GM19455 (cell line): ENCODE measurements around the gene SPATA31D1.
"Not testable (repeated sequence)": the region's sequence is repeated elsewhere in the genome, so short reads cannot be mapped to it uniquely, and the experiment has no call there.

Experiments
- ATAC-seq: cut with Tn5 transposase; IDR thresholded peaks from one replicate; pipeline ENCODE4 v1.9.1; 2021; ENCODE audit not compliant: unreplicated experiment

SPATA31D1 gene

DNA sequence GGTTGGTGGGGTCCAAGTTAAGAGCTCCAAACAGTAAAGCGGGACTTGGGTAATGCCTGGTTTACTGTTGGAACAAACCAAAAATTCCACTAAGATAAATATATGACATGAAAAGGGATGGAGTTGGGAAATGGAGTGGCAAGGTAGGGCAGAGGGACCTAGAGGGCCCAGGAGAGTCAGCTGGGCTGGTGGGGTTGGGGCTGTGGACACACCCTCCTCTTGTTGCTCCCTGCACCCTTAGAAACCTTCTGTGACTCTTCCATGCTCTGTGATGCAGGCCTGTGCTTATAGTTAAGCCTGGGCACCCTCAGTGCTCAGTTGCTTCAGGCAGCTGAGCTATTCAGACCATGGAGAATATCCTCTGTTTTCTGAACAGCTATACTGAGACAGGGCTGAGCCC, at the start of gene SPATA31D1:
SPATA31D1 (plus strand) TSS at position 301 of the 400 bp plus-strand sequence; CDS start at position 348, 47 bp downstream.
- not testable (repeated sequence) for ATAC-seq

DNA sequence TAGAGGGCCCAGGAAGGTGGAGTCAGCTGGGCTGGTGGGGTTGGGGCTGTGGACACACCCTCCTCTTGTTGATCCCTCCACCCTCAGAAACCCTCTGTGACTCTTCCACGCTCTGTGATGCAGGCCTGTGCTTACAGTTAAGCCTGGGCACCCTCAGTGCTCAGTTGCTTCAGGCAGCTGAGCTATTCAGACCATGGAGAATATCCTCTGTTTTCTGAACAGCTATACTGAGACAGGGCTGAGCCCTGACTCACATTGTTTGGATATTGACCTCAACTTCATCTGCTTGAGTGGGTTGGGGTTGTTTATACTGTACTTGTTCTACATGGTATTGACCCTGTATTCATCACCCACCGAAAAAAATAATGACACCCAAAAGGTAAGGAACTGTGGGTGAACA, 45.2 kb upstream of the SPATA31D1 start, which contains the start of gene SPATA31D3:
SPATA31D3 (plus strand) TSS at position 108 of the 400 bp plus-strand sequence; CDS start at position 194, 86 bp downstream.
- ATAC-seq = not testable (repeated sequence)

DNA sequence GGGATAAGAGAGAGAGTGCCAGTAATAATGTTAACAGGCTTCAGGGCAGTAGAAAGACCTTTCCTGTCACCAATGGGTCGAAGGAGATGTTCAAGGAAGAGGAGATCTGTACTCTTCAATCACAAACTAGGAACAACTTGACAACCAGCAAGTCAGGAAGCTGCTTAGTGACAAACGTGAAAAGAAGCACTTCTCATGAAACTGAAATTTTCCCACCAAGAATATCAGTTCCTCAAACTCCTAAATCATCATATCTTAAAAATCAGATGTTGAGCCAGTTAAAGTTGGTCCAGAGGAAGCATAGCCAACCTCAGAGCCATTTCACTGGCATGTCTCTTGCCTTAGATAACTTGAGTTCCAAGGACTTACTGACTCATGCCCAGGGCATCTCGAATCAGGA, 39.9 kb upstream of the SPATA31D1 start:
- not testable (repeated sequence) for ATAC-seq

DNA sequence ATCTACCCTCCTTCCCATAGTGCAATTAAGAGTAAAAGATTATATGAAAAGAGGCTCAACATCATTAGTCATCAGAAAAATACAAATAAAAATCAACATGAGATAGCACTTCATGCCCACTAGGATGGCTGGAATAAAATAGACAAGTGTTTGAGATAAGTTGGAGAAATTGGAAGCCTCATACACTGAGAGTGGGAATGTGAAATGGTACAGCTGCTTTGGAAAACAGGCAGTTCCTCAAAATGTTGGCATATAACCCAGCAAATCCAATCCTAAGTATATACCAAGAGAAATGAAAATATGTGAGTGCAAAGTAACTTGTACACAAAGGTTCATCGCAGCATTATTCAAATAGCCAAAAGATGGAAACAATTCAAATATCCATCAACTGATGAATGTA, 35.5 kb upstream of the SPATA31D1 start:
- no peak for ATAC-seq

DNA sequence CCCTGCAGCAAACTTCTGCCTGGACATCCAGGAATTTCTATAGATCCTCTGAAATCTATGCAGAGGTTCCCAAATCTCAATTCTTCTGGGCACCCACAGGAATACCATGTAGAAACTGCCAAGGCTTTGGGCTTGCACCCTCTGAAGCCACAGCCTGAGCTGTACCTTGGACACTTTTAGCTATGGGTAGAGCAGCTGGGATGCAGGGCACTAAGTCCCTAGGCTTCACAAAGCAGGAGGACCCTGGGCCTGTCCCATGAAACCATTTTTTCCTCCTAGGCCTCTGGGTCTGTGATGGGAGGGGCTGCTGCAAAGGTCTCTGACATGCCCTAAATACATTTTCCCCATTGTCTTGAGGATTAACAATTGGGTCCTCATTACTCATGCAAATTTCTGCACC, 32.9 kb upstream of the SPATA31D1 start:
- ATAC-seq = no peak

DNA sequence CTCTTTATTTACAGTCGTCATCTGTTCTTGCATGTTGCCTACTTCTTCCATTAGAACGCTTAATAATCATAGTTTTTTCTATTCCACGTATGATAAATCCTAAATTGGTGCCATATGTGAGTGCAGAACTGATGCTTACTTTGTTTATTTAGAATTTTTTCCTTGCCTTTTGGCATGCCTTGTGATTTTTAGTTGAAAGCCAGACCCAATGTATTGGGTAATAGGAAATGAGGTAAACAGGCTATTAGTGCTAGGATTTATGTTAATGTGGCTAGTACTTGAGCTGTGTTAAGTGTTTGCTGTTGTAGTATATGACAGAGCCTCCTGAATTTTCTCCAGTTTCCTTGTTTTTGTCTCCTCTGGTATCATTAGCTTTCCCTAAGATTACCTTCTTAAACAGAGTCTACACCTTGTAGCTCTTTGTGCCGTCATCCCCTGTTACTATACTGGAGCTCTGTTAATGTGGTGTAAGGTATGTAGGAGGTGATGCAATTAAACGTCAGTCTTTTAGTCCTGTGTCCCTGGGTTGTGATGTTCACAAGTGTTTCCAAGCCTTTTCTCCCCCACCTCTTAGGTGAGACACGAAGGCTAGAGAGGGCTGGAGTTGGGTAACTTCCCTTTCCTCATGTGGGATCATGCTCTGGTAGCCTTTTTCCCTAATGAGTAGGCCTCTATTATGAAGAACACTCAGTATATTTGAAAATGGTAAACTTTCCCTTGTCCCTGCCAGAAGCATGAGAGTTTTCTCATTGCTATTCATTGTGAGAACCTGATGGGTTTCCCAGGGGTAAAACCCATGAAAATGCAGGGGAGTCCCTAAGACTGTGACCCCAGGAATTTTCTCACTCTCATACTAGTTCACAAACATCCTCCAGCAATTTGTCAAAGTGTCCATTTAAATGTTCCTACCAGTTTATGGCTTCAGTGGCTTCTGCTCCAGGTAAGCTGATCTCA, 24.1 kb upstream of the SPATA31D1 start:
- ATAC-seq = no peak

DNA sequence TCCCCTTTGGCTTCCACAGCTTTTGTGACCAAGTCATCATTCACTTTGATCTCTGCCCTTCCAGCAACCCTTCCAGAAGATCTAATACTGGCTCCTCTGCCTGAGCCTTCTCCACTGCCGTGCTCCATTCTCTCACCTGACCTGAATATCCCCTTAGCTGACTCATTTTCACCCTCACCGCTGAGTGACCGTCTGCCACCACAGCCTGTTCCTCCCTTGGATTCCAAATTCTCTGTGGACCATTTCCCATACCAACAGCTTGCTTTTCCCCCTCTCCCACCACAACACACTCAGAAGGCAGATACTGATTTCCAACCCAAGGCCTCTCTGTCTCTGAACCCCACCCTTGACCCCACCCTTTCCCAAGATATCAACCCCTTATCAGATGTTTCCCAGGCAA, 20.5 kb upstream of the SPATA31D1 start:
- ATAC-seq = no peak

DNA sequence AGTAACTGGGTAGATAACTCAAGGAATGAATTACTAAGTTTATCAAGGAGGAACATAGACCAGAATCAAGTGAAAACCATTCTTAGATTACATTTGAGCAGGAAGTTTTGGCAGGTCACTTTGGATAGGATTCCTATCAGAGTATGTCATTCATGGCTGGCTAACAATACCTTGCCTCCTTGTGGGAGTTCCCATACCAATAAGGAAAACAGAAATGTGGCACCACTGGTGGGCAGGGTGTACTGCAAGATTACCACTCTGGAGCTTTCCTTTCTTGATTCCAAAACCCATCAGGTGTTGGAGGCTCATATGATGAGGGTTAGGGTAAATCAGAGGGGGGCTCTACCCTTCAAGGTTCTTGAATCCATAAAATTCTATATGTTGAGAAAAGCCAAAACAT, 18.6 kb upstream of the SPATA31D1 start:
- no peak for ATAC-seq

DNA sequence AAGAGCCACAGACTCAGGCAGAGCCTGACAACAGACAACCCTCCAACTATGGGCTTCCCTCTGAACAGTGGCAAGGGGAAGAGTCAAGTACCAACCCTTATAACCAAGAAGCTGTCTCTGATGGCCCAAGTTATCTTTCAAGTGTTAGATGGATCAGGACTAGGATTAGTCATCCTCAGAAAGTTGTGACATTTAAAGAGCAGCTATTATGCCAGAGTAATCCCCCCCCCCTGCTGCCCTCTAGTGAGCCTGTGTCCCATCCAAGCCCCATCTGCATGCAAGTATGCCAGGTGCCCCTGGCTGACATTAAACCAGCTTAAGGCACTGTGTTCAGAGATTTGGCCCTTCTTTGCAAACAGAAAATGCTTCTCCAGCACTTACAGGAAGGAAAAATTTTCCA, 16.8 kb upstream of the SPATA31D1 start:
- ATAC-seq = no peak

DNA sequence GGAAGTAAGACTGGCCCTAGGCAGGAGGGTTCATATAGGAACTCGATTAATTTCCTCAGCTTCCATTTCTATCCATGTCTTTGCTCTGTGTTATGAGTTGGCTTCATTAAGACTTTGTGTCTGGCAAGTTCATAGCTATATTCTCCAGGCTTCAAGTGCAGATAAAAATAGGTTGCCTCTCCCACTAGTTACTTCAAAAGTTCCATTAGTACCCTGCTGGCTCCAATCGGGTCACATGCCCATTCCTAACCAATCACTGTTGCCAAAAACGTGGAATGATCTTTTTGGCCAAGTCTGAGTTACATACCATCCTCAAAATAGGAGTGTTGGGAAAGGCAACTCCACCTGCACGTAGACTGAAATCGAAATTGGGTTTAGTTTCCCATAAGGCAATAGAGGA, 13.8 kb upstream of the SPATA31D1 start:
- no peak for ATAC-seq

DNA sequence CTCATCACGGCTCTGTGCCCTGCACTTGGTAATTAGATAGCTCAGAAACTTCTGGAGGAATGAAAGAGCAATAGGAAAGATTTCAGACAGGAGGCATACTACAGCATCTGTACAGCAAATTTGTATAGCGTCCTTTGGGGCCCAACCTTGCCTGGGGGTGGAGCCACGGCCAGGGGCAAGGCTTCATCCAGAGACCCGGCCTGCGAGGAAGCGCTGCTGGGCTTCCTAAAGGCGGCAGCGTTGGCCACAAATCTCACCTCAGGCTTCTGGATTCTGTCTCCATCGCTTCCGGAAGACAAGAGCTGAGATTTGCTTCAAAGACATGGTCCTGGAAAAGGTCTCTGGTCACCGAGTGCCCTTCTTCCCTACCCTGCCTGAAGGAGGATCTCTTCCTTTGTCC, 12.2 kb upstream of the SPATA31D1 start:
- ATAC-seq = no peak

DNA sequence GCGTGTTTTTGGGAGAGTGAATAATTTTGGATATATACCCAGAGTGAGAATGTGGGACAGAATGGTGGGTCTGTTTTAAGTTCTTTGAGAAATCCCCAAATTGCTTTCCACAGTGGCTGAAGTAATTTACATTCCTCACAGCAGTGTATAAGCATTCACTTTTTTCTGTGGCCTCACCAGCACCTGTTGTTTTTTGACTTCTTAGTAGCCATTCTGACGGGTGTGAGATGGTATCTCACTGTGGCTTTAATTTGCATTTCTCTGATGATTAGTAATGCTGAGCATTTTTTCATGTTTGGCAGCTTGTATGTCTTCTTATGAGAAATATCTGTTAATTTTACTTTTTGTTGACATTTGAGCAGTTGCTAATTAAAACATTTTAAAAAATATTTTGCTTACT, 9.4 kb upstream of the SPATA31D1 start:
- peak; percentile 82 for ATAC-seq

DNA sequence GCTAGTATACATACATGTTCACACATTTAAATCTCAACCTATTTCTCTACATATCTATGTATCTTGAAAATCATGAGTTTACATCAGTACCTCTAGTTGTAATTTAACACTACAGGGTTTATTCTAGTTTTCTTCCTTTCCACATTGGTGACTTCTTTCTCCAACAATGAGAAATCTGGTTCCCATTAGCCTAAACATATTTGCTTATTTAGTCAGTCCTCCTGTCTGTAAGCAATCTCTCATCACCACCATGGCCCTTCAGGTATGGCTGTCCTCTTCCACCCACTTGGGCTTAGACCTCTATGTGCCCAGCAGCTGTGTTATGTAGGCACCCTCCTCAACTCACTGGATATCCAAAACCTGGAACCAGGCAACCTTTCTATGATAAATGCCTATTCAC, 8.0 kb upstream of the SPATA31D1 start:
- no peak for ATAC-seq

DNA sequence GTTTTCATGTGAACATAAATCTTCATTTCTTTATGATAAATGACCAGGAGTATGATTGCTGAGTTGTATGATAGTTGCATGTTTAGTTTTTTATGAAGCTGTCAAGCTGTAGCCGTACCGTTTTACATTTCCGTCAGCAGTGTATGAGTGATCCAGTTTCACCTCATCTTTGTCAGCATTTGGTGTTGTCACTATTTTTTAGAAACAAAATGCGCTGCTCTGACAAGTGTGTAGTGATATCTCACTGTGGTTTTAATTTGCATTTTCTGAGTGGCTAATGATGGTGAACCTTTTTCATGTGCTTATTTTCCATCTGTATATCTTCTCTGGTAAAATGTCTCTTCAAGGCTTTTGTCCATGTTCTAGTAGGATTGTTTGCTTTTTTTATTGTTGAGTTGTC, 6.7 kb upstream of the SPATA31D1 start:
- ATAC-seq = no peak

DNA sequence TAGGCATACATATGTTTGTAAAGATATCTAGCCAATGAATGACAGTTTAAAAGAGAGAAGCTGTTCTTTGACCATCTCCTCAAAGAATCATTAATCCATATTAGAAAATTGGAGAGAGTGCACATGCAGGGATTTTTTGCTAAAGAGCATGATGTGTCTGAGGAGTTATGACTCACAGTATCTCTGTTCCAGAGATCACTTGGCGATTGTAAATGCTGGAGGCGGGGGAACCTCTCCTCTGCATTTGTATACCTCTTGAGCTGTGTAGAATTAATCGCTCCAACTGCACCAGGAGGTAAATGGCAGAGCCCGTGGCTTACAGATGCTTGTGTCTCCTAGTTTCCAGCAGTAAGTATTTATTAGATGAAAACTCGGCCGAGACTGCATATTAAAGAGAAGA, 3.6 kb upstream of the SPATA31D1 start:
- no peak for ATAC-seq

DNA sequence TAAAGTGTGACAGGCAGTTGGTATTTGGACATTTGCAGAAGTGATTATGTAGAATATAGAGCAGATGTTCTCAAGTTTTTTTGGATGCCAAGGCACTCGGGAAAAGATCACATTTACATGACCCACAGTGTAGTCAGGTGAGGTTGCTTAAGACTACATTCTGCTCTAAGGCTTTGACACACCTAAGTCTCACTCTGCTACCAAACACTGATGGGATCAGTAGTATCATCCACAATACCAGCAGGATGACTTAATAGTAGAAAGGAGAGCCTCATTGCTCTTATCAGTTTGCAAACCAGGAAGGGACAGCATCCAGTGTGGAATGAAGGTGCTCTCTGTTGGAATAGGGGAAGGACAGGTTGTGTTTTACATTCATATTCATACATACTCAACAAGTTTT, 2.5 kb upstream of the SPATA31D1 start:
- ATAC-seq = no peak

DNA sequence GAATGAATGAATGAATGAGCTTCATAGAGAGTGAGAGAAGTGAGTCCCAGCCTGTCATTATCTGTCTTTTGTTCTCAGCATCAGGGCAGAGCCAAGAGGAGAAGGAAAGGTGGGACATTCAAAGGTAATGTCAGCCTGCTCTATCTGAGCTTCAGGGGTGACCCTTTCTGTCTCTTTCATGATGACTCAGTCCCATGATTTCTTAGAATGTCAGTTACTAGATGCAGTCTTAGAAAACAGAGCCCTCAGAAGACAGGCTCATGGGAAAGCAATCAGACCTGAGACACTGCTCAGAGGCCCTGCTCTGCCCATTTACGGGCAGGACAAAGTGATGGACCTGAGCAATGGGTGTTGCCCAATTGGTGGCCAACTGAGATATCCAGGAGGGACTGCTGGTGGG, 1.1 kb downstream of the SPATA31D1 start:
- ATAC-seq = no peak

DNA sequence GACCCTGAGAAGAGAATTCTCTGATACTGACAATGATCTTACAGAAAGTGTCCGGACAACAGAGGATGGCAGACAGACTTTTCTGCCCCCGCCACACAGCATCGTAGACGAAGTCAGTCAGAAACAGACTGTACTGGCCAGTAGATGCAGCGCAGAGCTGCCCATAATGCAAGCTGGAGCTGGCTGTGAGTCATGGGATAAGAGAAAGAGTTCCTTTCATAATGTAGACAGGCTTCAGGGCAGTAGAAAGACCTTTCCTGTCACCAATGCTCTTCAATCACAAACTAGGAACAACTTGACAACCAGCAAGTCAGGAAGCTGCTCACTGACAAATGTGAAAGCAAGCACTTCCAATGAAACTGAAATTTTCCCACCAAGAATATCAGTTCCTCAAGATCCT, 5.1 kb downstream of the SPATA31D1 start:
- ATAC-seq = no peak

DNA sequence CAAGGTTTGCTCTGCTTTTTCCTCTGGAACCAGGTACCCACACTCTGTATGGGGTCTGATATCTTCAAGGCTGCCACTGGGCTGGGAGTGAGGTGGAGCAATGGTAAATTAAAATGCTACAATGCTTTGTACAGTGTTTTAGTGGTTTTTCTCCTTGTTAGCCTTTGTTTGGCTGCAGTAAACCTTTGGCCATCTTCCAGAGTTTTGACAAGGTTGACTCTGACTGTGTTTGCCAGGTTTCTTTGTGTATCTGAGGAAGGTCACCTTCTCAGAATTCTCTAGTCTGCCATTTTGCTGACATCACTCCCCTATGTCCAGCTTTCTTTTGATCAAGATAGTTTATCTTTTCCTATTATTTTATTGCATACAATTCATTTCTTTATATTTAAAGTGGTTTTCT, 11.2 kb downstream of the SPATA31D1 start:
- no peak for ATAC-seq

DNA sequence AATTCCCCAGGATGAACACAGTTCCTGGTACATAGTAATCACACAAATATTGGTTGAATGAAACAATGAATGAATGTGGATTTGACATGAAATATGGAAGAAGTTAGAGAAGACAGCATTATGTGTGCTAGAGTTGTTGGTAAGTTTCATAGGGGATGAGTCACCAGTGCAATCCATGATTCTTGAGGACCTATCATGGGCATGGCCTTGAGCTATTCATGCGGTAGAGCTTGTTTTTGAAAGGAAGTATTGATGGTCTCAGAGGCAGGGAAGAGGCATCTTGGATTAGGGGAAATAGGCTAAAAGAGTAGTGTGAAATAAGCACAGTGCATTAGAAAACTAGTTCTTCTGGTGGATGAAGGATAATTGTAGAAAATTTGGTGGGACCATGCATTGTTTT, 22.1 kb downstream of the SPATA31D1 start:
- ATAC-seq = no peak

DNA sequence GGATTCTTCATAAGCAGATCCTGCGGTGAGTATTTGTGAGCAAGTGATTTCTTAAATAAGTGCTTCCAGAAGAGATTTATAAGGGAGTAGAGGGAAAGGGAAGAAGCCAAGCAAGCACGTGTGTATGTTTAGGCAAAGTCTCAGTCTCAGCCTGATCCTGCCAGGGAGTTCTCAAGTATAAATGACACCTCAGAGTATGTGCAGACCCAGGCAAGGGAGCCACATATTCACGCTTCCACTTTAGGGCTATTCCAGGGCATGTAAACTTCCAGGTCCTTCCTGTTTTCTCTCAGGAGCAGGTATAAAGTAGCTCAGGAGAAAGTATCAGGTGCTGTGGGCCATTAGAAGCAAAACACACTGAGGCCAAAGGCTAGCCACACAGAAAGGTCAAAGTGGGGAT, 22.6 kb downstream of the SPATA31D1 start:
- ATAC-seq = no peak

DNA sequence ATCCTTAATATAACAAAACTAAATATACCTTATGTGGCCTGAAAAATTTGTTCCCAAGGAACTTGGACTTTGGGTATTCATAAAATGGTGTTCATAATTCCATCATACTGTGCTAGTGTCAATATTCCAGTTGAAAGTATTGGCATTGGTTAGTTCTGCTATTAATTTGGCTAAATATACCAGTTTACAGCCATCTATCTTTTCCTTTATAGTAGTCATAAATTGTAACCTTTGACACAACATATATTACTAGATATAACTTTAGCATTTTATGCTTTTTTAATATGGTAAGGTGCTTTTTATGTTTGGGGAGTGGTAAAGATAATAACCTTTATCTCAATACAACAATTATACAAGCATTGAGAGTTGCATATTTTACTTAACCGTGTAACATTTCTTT, 23.7 kb downstream of the SPATA31D1 start:
- ATAC-seq = no peak

DNA sequence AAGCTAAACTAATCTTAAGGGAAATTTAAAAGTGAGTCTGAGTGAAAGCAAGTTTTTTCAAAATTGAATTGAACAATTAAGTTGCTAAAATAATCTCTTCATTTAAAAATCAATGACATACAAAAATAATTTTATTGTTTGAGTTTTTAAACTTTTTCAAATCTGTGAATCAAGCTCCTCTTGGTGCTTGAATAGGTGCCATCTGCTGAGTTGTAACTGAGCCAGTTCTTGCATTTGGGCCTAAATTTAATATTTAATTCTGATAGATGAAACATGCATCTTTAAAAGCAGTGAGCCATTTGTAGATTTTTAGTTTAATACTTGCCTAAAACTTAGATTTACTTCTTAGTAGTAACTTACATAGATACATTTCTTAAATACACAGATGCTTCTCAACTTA, 31.8 kb downstream of the SPATA31D1 start:
- no peak for ATAC-seq
